ENCODE results near the gene SV2B. TPM values are rescaled to one million over a fixed set of nuclear protein-coding genes. Genes with fewer than 3 reads are reported as not detected.

Gene SV2B
- total RNA-seq, 1 experiment from 2014 or later = not detected

Other genes starting within 250 kb of the SV2B start
- gene FURIN, start 231.7 kb upstream of the SV2B start, total RNA-seq (2021; ENCODE audit: unreplicated experiment) = 42.0 TPM
- gene FES, start 215.8 kb upstream of the SV2B start, total RNA-seq (2021; ENCODE audit: unreplicated experiment) = 5.3 TPM
- 44.9 TPM for gene MAN2A2, start 197.0 kb upstream of the SV2B start, total RNA-seq (2021; ENCODE audit: unreplicated experiment)
- 20.4 TPM for gene HDDC3, start 167.7 kb upstream of the SV2B start, total RNA-seq (2021; ENCODE audit: unreplicated experiment)
- 95.4 TPM for gene UNC45A, start 165.0 kb upstream of the SV2B start, total RNA-seq (2021; ENCODE audit: unreplicated experiment)
- 38.5 TPM for gene RCCD1, start 145.4 kb upstream of the SV2B start, total RNA-seq (2021; ENCODE audit: unreplicated experiment)
- 186 TPM for gene PRC1, start 105.7 kb upstream of the SV2B start, total RNA-seq (2021; ENCODE audit: unreplicated experiment)
- gene VPS33B, start 77.7 kb upstream of the SV2B start, total RNA-seq (2021; ENCODE audit: unreplicated experiment) = 23.1 TPM